Measurements from ENCODE around the gene ZBTB48. TPM values are rescaled to one million over a fixed set of nuclear protein-coding genes. Genes with fewer than 3 reads are reported as not detected.

ZBTB48 gene
- total RNA-seq, 1 donor from 2014 or later, result 44.2 TPM

DNA sequence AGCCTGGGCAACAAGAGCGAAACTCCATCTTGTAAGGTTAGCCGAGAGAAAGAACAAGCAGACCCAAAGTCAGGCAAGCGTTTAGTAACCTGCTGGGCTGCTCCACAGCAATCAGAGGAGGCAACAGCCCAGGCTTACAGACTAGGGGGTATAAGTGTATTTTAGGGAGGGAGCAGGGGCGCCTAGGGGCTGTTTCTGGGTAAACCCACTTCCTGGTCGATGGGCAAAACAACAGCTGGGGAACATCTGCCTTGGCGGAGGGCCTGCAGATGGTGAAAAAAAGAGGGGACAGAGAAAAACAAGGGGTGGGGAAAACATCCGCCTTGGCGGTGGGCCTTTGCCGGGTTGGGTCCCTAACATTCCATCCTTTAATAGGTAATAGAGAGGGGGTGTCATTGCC lies 19.5 kb upstream of the ZBTB48 start:
- peaks cover 9% of the 10 kb centered on the region for H3K27me3 Mint-ChIP-seq
- no peaks in the 10 kb centered on the region for H3K9me3 Mint-ChIP-seq
- H3K4me3 Mint-ChIP-seq, result no peak overlapping the region
- H3K36me3 Mint-ChIP-seq, result no peaks in the 10 kb centered on the region
- H3K4me1 Mint-ChIP-seq (ENCODE audit: unreplicated experiment), result no peaks in the 10 kb centered on the region
- TF ChIP-seq, protein P1, sequence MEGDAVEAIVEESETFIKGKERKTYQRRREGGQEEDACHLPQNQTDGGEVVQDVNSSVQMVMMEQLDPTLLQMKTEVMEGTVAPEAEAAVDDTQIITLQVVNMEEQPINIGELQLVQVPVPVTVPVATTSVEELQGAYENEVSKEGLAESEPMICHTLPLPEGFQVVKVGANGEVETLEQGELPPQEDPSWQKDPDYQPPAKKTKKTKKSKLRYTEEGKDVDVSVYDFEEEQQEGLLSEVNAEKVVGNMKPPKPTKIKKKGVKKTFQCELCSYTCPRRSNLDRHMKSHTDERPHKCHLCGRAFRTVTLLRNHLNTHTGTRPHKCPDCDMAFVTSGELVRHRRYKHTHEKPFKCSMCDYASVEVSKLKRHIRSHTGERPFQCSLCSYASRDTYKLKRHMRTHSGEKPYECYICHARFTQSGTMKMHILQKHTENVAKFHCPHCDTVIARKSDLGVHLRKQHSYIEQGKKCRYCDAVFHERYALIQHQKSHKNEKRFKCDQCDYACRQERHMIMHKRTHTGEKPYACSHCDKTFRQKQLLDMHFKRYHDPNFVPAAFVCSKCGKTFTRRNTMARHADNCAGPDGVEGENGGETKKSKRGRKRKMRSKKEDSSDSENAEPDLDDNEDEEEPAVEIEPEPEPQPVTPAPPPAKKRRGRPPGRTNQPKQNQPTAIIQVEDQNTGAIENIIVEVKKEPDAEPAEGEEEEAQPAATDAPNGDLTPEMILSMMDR (conservative IDR thresholded peaks at IDR 0.05), result no peak
- H3K27ac Mint-ChIP-seq, result no peak overlapping the region
- DNase-seq (ENCODE audit: extremely low spot score, unreplicated experiment), result no peak

DNA sequence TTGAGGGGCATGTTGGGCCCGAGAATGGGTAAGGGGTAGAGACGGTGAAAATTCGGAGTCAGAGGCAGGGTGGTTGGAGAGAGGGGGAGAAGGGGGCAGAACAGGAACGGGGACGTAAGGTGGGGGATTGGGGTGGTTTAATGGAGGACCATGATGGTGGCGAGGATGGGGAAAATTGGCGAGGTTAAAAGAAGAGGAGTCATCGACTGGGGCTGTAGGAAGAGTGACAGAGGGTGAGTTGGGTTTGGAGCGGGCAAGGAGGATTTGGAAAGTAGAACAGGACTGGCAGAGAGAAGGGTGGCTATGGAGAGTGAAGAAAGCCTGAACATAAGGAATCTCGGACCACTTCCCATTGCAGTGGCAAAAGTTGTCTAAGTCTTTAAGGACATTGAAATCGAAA lies 10.8 kb upstream of the ZBTB48 start:
- no peaks in the 10 kb centered on the region for H3K36me3 Mint-ChIP-seq
- no peak for DNase-seq (ENCODE audit: extremely low spot score, unreplicated experiment)
- H3K4me1 Mint-ChIP-seq (ENCODE audit: unreplicated experiment), result no peaks in the 10 kb centered on the region
- peaks cover 48% of the 10 kb centered on the region for H3K27me3 Mint-ChIP-seq
- H3K9me3 Mint-ChIP-seq, result no peaks in the 10 kb centered on the region
- no peak overlapping the region for H3K4me3 Mint-ChIP-seq
- TF ChIP-seq, protein P1 (conservative IDR thresholded peaks at IDR 0.05), result no peak
- no peak overlapping the region for H3K27ac Mint-ChIP-seq

DNA sequence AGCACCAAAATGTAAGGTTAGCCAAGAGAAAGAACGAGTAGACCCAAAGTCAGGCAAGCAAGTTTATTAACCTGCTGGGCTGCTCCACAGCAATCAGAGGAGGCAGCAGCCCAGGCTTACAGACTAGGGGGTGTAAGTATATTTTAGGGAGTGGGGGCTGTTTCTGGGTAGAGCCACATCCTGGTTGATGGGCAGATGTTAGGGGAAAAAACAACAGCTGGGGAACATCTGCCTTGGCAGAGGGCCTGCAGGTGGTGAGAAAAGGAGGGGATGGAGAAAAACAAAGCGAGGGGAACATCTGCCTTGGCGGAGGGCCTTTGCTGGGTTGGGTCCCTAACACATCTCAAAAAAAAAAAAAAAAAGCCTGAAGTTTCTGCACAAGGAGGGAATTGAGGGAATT lies 9.7 kb upstream of the ZBTB48 start:
- TF ChIP-seq, protein P1 (conservative IDR thresholded peaks at IDR 0.05), result no peak
- H3K36me3 Mint-ChIP-seq, result no peaks in the 10 kb centered on the region
- no peak for DNase-seq (ENCODE audit: extremely low spot score, unreplicated experiment)
- H3K27ac Mint-ChIP-seq, result no peak overlapping the region
- H3K27me3 Mint-ChIP-seq, result peaks cover 48% of the 10 kb centered on the region
- H3K4me3 Mint-ChIP-seq, result no peak overlapping the region
- H3K4me1 Mint-ChIP-seq (ENCODE audit: unreplicated experiment), result no peaks in the 10 kb centered on the region
- no peaks in the 10 kb centered on the region for H3K9me3 Mint-ChIP-seq

DNA sequence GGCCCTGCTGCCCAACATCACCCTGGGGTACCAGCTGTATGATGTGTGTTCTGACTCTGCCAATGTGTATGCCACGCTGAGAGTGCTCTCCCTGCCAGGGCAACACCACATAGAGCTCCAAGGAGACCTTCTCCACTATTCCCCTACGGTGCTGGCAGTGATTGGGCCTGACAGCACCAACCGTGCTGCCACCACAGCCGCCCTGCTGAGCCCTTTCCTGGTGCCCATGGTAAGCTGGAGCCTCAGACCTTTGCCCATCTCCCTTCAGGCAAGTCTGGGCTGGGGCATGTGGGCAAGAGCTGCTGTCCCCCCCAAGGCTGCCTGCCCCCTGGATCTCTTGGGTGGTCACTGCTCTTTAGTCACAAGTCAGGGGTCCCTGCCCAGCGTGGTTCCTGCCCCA lies 8.8 kb upstream of the ZBTB48 start:
- no peak overlapping the region for H3K4me3 Mint-ChIP-seq
- H3K27me3 Mint-ChIP-seq, result peaks cover 48% of the 10 kb centered on the region
- no peak for DNase-seq (ENCODE audit: extremely low spot score, unreplicated experiment)
- no peak overlapping the region for H3K27ac Mint-ChIP-seq
- no peaks in the 10 kb centered on the region for H3K9me3 Mint-ChIP-seq
- H3K36me3 Mint-ChIP-seq, result no peaks in the 10 kb centered on the region
- TF ChIP-seq, protein P1 (conservative IDR thresholded peaks at IDR 0.05), result no peak
- H3K4me1 Mint-ChIP-seq (ENCODE audit: unreplicated experiment), result no peaks in the 10 kb centered on the region

DNA sequence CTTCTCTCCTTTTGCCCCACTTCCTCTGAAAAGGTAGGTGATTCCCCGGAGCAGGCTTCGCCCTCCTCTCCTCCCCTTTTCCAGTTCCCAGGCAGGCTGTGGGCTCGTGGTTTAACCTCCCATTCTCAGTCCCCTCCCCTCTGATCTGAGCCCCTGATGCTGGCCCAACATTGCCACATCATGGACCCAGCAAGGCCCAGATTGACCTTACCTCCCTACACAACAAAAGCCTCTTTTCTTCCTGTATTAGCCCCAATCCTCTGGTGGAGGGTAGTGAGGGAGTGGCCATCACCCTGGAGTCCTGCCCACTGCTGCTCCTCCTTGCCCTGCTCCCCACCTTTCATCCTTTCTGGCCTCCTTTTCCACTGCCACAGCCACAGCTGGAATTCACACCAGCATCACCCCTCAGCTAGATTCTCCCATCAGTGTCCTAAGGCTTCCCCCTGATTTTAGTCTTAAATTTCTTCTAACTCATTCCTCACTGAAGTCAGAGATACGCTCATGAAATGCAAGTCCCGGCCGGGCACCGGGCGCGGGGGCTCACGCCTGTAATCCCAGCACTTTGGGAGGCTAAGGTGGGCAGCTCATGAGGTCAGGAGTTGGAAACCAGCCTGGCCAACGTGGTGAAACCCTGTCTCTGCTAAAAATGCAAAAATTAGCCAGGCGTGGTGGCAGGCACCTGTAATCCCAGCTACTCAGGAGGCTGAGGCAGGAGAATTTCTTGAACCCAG lies 7.0 kb upstream of the ZBTB48 start:
- Mint-ChIP-seq H3K4me1 (ENCODE audit: unreplicated experiment) (no peaks in the 10 kb centered on the region), H3K27ac (no peak overlapping the region), H3K27me3 (peaks cover 46% of the 10 kb centered on the region), H3K36me3 (no peaks in the 10 kb centered on the region), H3K4me3 (no peak overlapping the region), H3K9me3 (no peaks in the 10 kb centered on the region)
- no peak for DNase-seq (ENCODE audit: extremely low spot score, unreplicated experiment)
- TF ChIP-seq, protein P1 (conservative IDR thresholded peaks at IDR 0.05), result no peak
